ENCODE measurements around the gene ZFYVE16. TPM values are rescaled to one million over a fixed set of nuclear protein-coding genes. Genes with fewer than 3 reads are reported as not detected.
"Not testable (repeated sequence)": the region's sequence is repeated elsewhere in the genome, so short reads cannot be mapped to it uniquely, and the experiment has no call there.

ZFYVE16 gene
- total RNA-seq, 1 experiment from 2014 or later, result 65.7 TPM

- TF ChIP-seq CTCF (conservative IDR thresholded peaks at IDR 0.05; ENCODE audit: low read depth, low read length), result no peak
- ChIA-PET CTCF (interaction anchor here (0.6 kb wide), 1 partner anchor 14 kb away, joined by 5 read pairs; no protein-coding TSS in a partner anchor), POLR2A (ENCODE audit: low non-redundant PET) (no interaction called here)
- peaks cover 10% of the 10 kb centered on the region for H3K4me1 ChIP-seq (ENCODE audit: insufficient read depth, low read length, poor library complexity, severe bottlenecking)
- intact Hi-C loops (cut with micrococcal nuclease; ENCODE audit: unreplicated experiment), result no loop called here
- no peak overlapping the region for H3K27ac ChIP-seq (ENCODE audit: low read depth, low read length, poor library complexity, severe bottlenecking)
- H3K9me3 ChIP-seq (ENCODE audit: low read depth, low read length, poor library complexity, severe bottlenecking), result no peaks in the 10 kb centered on the region
- no peak overlapping the region for H3K4me3 ChIP-seq (ENCODE audit: low read depth, low read length, poor library complexity, severe bottlenecking)
- no peaks in the 10 kb centered on the region for H3K27me3 ChIP-seq (replicated peaks; ENCODE audit: insufficient read depth, low read depth, low read length, poor library complexity)
- DNase-seq (ENCODE audit: low spot score), result no peak
- no peaks in the 10 kb centered on the region for H3K36me3 ChIP-seq (ENCODE audit: insufficient read depth, low read length, poor library complexity, severe bottlenecking)
- no TSS peak for BruUV-seq (replicated peaks)
These were observed 3.8 kb downstream of the ZFYVE16 start for GRCh38 chr5:80411589-80412219.

- H3K27ac ChIP-seq (ENCODE audit: low read depth, low read length, poor library complexity, severe bottlenecking), result no peak overlapping the region
- H3K9me3 ChIP-seq (ENCODE audit: low read depth, low read length, poor library complexity, severe bottlenecking), result no peaks in the 10 kb centered on the region
- H3K27me3 ChIP-seq (replicated peaks; ENCODE audit: insufficient read depth, low read depth, low read length, poor library complexity), result no peaks in the 10 kb centered on the region
- BruUV-seq (replicated peaks), result no TSS peak
- TF ChIP-seq EZH2 (IDR thresholded peaks at IDR 0.05; ENCODE audit: borderline replicate concordance, low read depth, low read length, poor library complexity, severe bottlenecking) (no peak), CTCF (conservative IDR thresholded peaks at IDR 0.05; ENCODE audit: low read depth, low read length) (no peak)
- peak; percentile 53 for DNase-seq (ENCODE audit: low spot score)
- CTCF ChIA-PET, result interaction anchor here (0.6 kb wide), 1 partner anchor 1515 kb away, joined by 3 read pairs; no protein-coding TSS in a partner anchor
- POLR2A ChIA-PET (ENCODE audit: low non-redundant PET), result no interaction called here
- intact Hi-C loops (cut with micrococcal nuclease; ENCODE audit: unreplicated experiment), result no loop called here
- peaks cover 10% of the 10 kb centered on the region for H3K4me1 ChIP-seq (ENCODE audit: insufficient read depth, low read length, poor library complexity, severe bottlenecking)
- no peak overlapping the region for H3K4me3 ChIP-seq (ENCODE audit: low read depth, low read length, poor library complexity, severe bottlenecking)
- H3K36me3 ChIP-seq (ENCODE audit: insufficient read depth, low read length, poor library complexity, severe bottlenecking), result no peaks in the 10 kb centered on the region
These were observed 6.2 kb downstream of the ZFYVE16 start for GRCh38 chr5:80414113-80414512.

DNA sequence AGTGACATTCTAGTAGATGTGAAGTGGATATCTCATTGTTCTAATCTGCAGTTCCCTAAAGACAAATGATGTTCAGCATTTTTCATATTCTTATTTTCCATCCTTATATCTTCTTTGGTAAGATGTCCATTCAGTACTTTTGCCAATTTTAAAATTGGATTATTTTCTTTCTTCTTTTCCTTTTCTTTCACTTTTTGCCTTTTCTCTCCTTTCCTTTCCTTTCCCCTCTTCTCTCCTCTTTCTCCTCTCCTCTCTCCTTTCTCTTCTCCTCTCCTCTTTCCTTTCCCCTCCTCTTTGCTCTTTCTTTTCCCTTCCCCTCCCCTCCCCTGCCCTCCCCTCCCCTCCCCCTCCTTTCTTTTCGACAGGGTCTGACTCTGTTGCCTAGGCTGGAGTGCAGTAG is 10.1 kb downstream of the ZFYVE16 start:
- no TSS peak for BruUV-seq (replicated peaks)
- Histone ChIP-seq H3K27me3 (replicated peaks; ENCODE audit: insufficient read depth, low read depth, low read length, poor library complexity) (no peaks in the 10 kb centered on the region), H3K4me1 (ENCODE audit: insufficient read depth, low read length, poor library complexity, severe bottlenecking) (peaks cover 4% of the 10 kb centered on the region), H3K4me3 (ENCODE audit: low read depth, low read length, poor library complexity, severe bottlenecking) (no peak overlapping the region), H3K9me3 (ENCODE audit: low read depth, low read length, poor library complexity, severe bottlenecking) (no peaks in the 10 kb centered on the region), H3K36me3 (ENCODE audit: insufficient read depth, low read length, poor library complexity, severe bottlenecking) (no peaks in the 10 kb centered on the region), H3K27ac (ENCODE audit: low read depth, low read length, poor library complexity, severe bottlenecking) (no peak overlapping the region)
- TF ChIP-seq CTCF (conservative IDR thresholded peaks at IDR 0.05; ENCODE audit: low read depth, low read length), result no peak
- TF ChIP-seq EZH2 (IDR thresholded peaks at IDR 0.05; ENCODE audit: borderline replicate concordance, low read depth, low read length, poor library complexity, severe bottlenecking), result no peak
- CTCF ChIA-PET, result no interaction called here
- no peak for DNase-seq (ENCODE audit: low spot score)
- intact Hi-C loops (cut with micrococcal nuclease; ENCODE audit: unreplicated experiment), result no loop called here
- POLR2A ChIA-PET (ENCODE audit: low non-redundant PET), result no interaction called here

- H3K27ac ChIP-seq (ENCODE audit: low read depth, low read length, poor library complexity, severe bottlenecking); H3K27me3 ChIP-seq (replicated peaks; ENCODE audit: insufficient read depth, low read depth, low read length, poor library complexity); intact Hi-C loops (cut with micrococcal nuclease; ENCODE audit: unreplicated experiment); H3K4me1 ChIP-seq (ENCODE audit: insufficient read depth, low read length, poor library complexity, severe bottlenecking); DNase-seq (ENCODE audit: low spot score); H3K9me3 ChIP-seq (ENCODE audit: low read depth, low read length, poor library complexity, severe bottlenecking); CTCF ChIA-PET; BruUV-seq (replicated peaks); H3K36me3 ChIP-seq (ENCODE audit: insufficient read depth, low read length, poor library complexity, severe bottlenecking); POLR2A ChIA-PET (ENCODE audit: low non-redundant PET); H3K4me3 ChIP-seq (ENCODE audit: low read depth, low read length, poor library complexity, severe bottlenecking): not testable (repeated sequence)
These were observed 16.5 kb downstream of the ZFYVE16 start for GRCh38 chr5:80424365-80424764.
